22Rv1 (cell line): ENCODE data around the gene FAM184B.

Experiments used
- H3K27ac ChIP-seq: fragments of 450-650 bp; 2 replicates; pipeline ENCODE4 v1.5.1; 2017
- CTCF ChIP-seq: fragments of 450-650 bp; IDR thresholded peaks from 2 replicates; pipeline ENCODE4 v1.5.1; 2017; ENCODE audit warnings: mild to moderate bottlenecking
- ZFX ChIP-seq: fragments of 450-650 bp; IDR thresholded peaks from 2 replicates; pipeline ENCODE4 v1.6.1; 2017; ENCODE audit warnings: antibody characterized with exemption, borderline replicate concordance

The FAM184B gene

DNA sequence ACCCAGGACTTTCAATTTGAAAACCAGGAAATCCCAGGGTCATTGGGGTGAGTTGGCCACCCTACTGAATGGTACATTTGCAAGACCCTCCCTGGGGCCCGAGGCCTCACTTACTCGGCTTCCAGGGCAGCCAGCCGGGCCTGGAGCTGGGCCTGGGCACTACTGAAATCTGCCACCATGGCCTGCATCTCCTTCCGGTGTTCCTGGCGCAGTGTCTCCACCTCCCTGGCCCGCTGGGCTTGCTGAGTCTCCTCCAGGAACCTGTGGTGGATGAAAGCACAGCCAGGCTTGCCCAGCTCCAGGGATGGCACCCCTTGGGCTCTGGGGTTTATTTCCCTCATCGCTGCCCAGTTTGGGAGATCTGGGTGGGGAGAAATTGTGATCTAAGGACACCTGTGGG, 142.3 kb downstream of the FAM184B start:
- no peak overlapping the region for H3K27ac ChIP-seq
- no peak for TF ChIP-seq ZFX
- TF ChIP-seq CTCF = no peak

GRCh38 chr4:17636696-17637622, 144.5 kb downstream of the FAM184B start:
- H3K27ac ChIP-seq = no peak overlapping the region
- TF ChIP-seq ZFX (no peak), CTCF (peak; percentile 91)

DNA sequence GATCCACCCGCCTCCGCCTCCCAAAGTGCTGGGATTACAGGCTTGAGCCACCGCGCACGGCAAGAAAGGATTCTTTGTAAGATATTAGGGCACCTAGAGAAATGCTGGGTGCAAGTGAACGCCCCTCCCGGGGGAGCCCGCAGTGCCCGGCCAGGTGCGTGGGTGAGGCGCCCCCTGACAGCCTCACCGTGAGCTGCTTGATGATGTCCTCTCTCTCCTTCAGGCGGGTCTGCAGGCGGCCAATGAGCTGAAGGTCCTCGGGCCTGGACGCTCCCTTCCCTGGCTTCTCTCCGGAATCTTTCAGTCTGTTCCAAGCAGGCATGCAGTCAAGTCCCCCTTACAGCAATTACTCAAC, 145.1 kb downstream of the FAM184B start:
- TF ChIP-seq ZFX (no peak), CTCF (no peak)
- H3K27ac ChIP-seq = no peak overlapping the region

GRCh38 chr4:17635056-17635455, 146.4 kb downstream of the FAM184B start:
- no peak for TF ChIP-seq ZFX
- no peak for TF ChIP-seq CTCF
- no peak overlapping the region for H3K27ac ChIP-seq

DNA sequence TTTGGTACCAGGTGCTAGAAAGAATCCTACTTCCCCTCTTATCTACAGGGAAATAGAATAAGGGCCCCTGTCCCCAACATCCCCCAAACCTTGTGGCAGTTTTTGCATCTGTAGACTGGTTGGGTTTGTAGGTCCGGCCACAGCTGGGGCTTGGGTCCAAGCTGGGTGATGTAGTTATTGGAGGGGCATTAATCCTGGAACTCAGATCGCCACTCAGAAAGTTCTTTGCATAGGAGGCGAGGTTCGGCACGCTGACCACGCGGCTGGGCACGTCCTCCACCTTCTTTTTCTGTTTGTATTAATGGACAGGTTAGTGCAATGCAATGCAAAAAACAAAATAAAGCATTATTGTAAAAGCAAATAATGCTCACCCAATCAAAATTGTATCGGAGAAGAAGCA, 147.8 kb downstream of the FAM184B start:
- no peak for TF ChIP-seq CTCF
- TF ChIP-seq ZFX = no peak
- no peak overlapping the region for H3K27ac ChIP-seq

DNA sequence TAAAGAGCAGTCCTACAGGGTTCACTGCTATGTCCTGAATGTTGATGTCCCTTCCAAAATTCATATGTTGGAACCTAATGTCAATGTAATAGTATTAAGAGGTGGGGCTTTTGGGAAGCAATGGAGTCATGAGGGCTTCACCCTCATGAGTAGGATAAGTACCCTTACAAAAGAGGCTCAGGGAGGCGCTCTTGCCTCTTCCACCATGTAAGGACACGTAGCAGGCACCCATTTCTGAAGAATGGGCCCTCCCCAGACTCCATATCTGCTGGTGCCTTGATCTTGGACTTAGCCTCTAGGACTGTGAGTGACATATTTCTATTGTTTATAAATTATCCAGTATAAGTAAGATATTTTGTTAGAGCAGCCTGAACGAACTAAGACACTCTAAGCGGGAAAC, 151.2 kb downstream of the FAM184B start:
- TF ChIP-seq ZFX = no peak
- no peak for TF ChIP-seq CTCF
- H3K27ac ChIP-seq = no peak overlapping the region

GRCh38 chr4:17624821-17625220, 156.6 kb downstream of the FAM184B start:
- TF ChIP-seq ZFX = no peak
- no peak for TF ChIP-seq CTCF
- no peak overlapping the region for H3K27ac ChIP-seq
